H9 (cell line): ENCODE data around the gene ZNF845. TPM values are rescaled to one million over a fixed set of nuclear protein-coding genes. Genes with fewer than 3 reads are reported as not detected.

Experiments
- DNase-seq: peaks from one replicate; pipeline ENCODE4 v3.0.0-alpha.2; 2017
- H2AFZ ChIP-seq: one replicate; pipeline ENCODE4 v1.6.1; 2013; ENCODE audit warnings: mild to moderate bottlenecking, low read length, control low read depth, moderate library complexity
- H2AK5ac ChIP-seq: 2 replicates; pipeline ENCODE4 v1.6.1; 2013; ENCODE audit warnings: low read length, control low read depth, mixed read lengths; ENCODE audit not compliant: insufficient read length
- H2BK120ac ChIP-seq: one replicate; pipeline ENCODE4 v1.6.1; 2013; ENCODE audit warnings: low read depth, mild to moderate bottlenecking, low read length, control low read depth, inconsistent platforms; ENCODE audit not compliant: poor library complexity, severe bottlenecking
- H2BK12ac ChIP-seq: 2 replicates; pipeline ENCODE4 v1.6.1; 2013; ENCODE audit warnings: low read length, control low read depth, mixed read lengths, low read depth; ENCODE audit not compliant: insufficient read length
- H2BK15ac ChIP-seq: 2 replicates; pipeline ENCODE4 v1.6.1; 2013; ENCODE audit warnings: low read depth, low read length, control low read depth
- H2BK20ac ChIP-seq: one replicate; pipeline ENCODE4 v1.6.1; 2013; ENCODE audit warnings: low read depth, mild to moderate bottlenecking, low read length, control low read depth, inconsistent platforms; ENCODE audit not compliant: poor library complexity, severe bottlenecking
- H2BK5ac ChIP-seq: 2 replicates; pipeline ENCODE4 v1.6.1; 2013; ENCODE audit warnings: low read length, control low read depth, mixed read lengths; ENCODE audit not compliant: insufficient read length
- H3K14ac ChIP-seq: 2 replicates; pipeline ENCODE4 v1.6.1; 2013; ENCODE audit warnings: low read length, control low read depth; ENCODE audit not compliant: insufficient read depth
- H3K18ac ChIP-seq: 2 replicates; pipeline ENCODE4 v1.6.1; 2013; ENCODE audit warnings: low read depth, mild to moderate bottlenecking, mixed read lengths, low read length, control low read depth; ENCODE audit not compliant: insufficient read length
- H3K23ac ChIP-seq: 2 replicates; pipeline ENCODE4 v1.6.1; 2013; ENCODE audit warnings: low read length, control low read depth, mixed read lengths, low read depth; ENCODE audit not compliant: insufficient read length
- H3K23me2 ChIP-seq: 2 replicates; pipeline ENCODE4 v1.6.1; 2013; ENCODE audit warnings: low read depth, mild to moderate bottlenecking, mixed read lengths, low read length, control low read depth; ENCODE audit not compliant: insufficient read length, poor library complexity, severe bottlenecking
- H3K27ac ChIP-seq: 2 replicates; pipeline ENCODE4 v1.5.1; 2013; ENCODE audit warnings: low read length, control low read depth, mixed read lengths, low read depth; ENCODE audit not compliant: insufficient read length
- H3K27me3 ChIP-seq: 2 replicates; pipeline ENCODE4 v1.6.1; 2013; ENCODE audit warnings: low read length, control low read depth, inconsistent platforms; ENCODE audit not compliant: insufficient read depth
- H3K4ac ChIP-seq: 2 replicates; pipeline ENCODE4 v1.6.1; 2013; ENCODE audit warnings: low read depth, mild to moderate bottlenecking, control low read depth, inconsistent platforms, low read length, moderate library complexity
- H3K4me1 ChIP-seq: 2 replicates; pipeline ENCODE4 v1.6.1; 2013; ENCODE audit warnings: low read length, control low read depth, inconsistent platforms; ENCODE audit not compliant: insufficient read depth
- H3K4me2 ChIP-seq: 2 replicates; pipeline ENCODE4 v1.6.1; 2013; ENCODE audit warnings: low read length, control low read depth, mixed read lengths; ENCODE audit not compliant: insufficient read length, insufficient read depth
- H3K56ac ChIP-seq: 2 replicates; pipeline ENCODE4 v1.6.1; 2013; ENCODE audit warnings: low read depth, mild to moderate bottlenecking, mixed read lengths, low read length, control low read depth; ENCODE audit not compliant: insufficient read length
- H3K79me1 ChIP-seq: 2 replicates; pipeline ENCODE4 v1.6.1; 2013; ENCODE audit warnings: low read depth, mild to moderate bottlenecking, moderate library complexity, low read length, control low read depth, inconsistent platforms; ENCODE audit not compliant: insufficient read depth, poor library complexity, severe bottlenecking
- H3K79me2 ChIP-seq: 2 replicates; pipeline ENCODE4 v1.6.1; 2013; ENCODE audit warnings: low read length, control low read depth, inconsistent platforms; ENCODE audit not compliant: insufficient read depth
- H3K9ac ChIP-seq: 2 replicates; pipeline ENCODE4 v1.6.1; 2013; ENCODE audit warnings: low read length, control low read depth, mixed read lengths; ENCODE audit not compliant: insufficient read length; ENCODE audit errors: extremely low read depth
- H3K9me3 ChIP-seq: one replicate; pipeline ENCODE4 v1.6.1; 2013; ENCODE audit warnings: low read depth, low read length, inconsistent platforms; ENCODE audit not compliant: control insufficient read depth
- H3T11ph ChIP-seq: one replicate; pipeline ENCODE4 v1.6.1; 2013; ENCODE audit warnings: mild to moderate bottlenecking, low read length, control low read depth, inconsistent platforms
- H4K20me1 ChIP-seq: one replicate; pipeline ENCODE4 v1.6.1; 2013; ENCODE audit not compliant: control insufficient read depth, insufficient read length, insufficient read depth
- H4K5ac ChIP-seq: 2 replicates; pipeline ENCODE4 v1.6.1; 2013; ENCODE audit warnings: low read depth, mild to moderate bottlenecking, mixed read lengths, low read length, control low read depth; ENCODE audit not compliant: insufficient read length
- H4K8ac ChIP-seq: replicated peaks from 2 replicates; pipeline ENCODE4 v1.6.1; 2013; ENCODE audit warnings: low read length, control low read depth, mixed read lengths, low read depth; ENCODE audit not compliant: insufficient read length
- H4K91ac ChIP-seq: 2 replicates; pipeline ENCODE4 v1.6.1; 2013; ENCODE audit warnings: low read depth, mild to moderate bottlenecking, moderate library complexity, mixed read lengths, low read length, control low read depth; ENCODE audit not compliant: insufficient read length
- H3K27ac Mint-ChIP-seq, 3 experiments: 2 replicates in 2 of 3; 3 replicates in 1 of 3; pipeline ENCODE4 v1.8.0; 2020 to 2021; ENCODE audit warnings: mixed read lengths in 3 of 3, mild to moderate bottlenecking in 1 of 3, moderate library complexity in 1 of 3
- H3K27me3 Mint-ChIP-seq: 2 replicates; pipeline ENCODE4 v1.8.0; 2021; ENCODE audit warnings: low read depth, mild to moderate bottlenecking, moderate library complexity, mixed read lengths
- H3K36me3 Mint-ChIP-seq, 3 experiments: 2 replicates in 2 of 3; 3 replicates in 1 of 3; pipeline ENCODE4 v1.8.0; 2020 to 2021; ENCODE audit warnings: low read depth in 3 of 3, mixed read lengths in 3 of 3; ENCODE audit not compliant: insufficient read depth in 1 of 3
- H3K4me1 Mint-ChIP-seq, 2 experiments: 2 replicates each; pipeline ENCODE4 v1.8.0; 2020; ENCODE audit warnings: mixed read lengths in 2 of 2
- H3K4me3 Mint-ChIP-seq, 2 experiments: 2 replicates in 1 of 2; 3 replicates in 1 of 2; pipeline ENCODE4 v1.8.0; 2020 to 2021; ENCODE audit warnings: mild to moderate bottlenecking in 2 of 2, mixed read lengths in 2 of 2, moderate library complexity in 1 of 2
- H3K9me3 Mint-ChIP-seq, 2 experiments: 2 replicates in 1 of 2; 3 replicates in 1 of 2; pipeline ENCODE4 v1.8.0; 2020; ENCODE audit warnings: mild to moderate bottlenecking in 2 of 2, mixed read lengths in 2 of 2, moderate library complexity in 1 of 2
- WGBS: extraction: QIAGEN DNeasy Blood & Tissue Kit; methylation state at CpG from one replicate; pipeline ENCODE4 v1.1.7; 2013; ENCODE audit warnings: missing lambda C conversion rate, low lambda C conversion rate, mixed read lengths; ENCODE audit not compliant: insufficient read length; ENCODE audit errors: extremely low coverage; 5-methylcytosine and 5-hydroxymethylcytosine counted together
- total RNA-seq: library from RNA; stranded (reverse); gene quantifications from 2 replicates; pipeline ENCODE4 v1.2.1, GENCODE V29; 2021
- TF ChIP-seq, protein P1 (sequence below): fragments of 200-600 bp; sonication (generic); conservative IDR thresholded peaks from 3 replicates; pipeline ENCODE4 v1.8.0; 2021; ENCODE audit warnings: antibody characterized with exemption, mild to moderate bottlenecking

ZNF845 gene
- total RNA-seq, 1 experiment from 2014 or later = 17.4 TPM

DNA sequence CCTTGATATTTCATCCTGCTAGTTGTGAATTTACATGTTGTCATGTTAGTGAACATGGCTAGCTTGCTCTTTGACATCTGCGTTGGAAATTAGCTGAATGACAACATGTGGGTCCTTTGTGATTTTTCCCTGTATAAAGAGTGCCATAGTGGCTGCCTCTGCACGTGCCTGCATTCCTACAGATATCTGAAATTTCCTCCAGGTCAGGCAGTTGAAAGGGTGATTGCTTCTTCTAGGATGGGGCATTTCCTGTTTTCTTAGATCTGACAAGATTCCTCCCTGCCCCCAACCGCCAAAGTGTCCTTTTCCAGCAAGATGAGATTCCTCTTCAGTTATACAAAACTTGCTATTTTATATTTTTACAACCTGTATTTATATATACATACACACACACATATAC is 40.7 kb downstream of the ZNF845 start:
- Mint-ChIP-seq H3K9me3 (peaks cover 2 to 12% of the 10 kb centered on the region in 2 experiments; a peak in 4 of 5 replicates), H3K27ac (peak overlapping the region in 2 of 3 experiments; percentile 66 to 78; a peak in 5 of 7 replicates), H3K4me3 (peak overlapping the region in 1 of 2 experiments; percentile 64; a peak in 3 of 5 replicates), H3K4me1 (peaks cover 4 to 21% of the 10 kb centered on the region in 2 experiments; a peak in 3 of 4 replicates), H3K36me3 (peaks cover 64 to 75% (median 74%) of the 10 kb centered on the region in 3 experiments), H3K27me3 (no peaks in the 10 kb centered on the region)
- Histone ChIP-seq H3K27ac (peak overlapping the region; percentile 67), H3K9ac (no peak overlapping the region), H3T11ph (no peak overlapping the region), H2AK5ac (no peak overlapping the region), H3K4ac (no peak overlapping the region), H4K5ac (no peak overlapping the region), H2BK120ac (no peak overlapping the region), H3K18ac (no peak overlapping the region), H2BK12ac (no peak overlapping the region), H3K9me3 (no peaks in the 10 kb centered on the region), H3K23ac (no peak overlapping the region), H3K79me2 (peaks cover 1% of the 10 kb centered on the region; the same call in 1 of the 2 replicates), H2BK20ac (no peak overlapping the region), H4K20me1 (no peaks in the 10 kb centered on the region), H2AFZ (no peak overlapping the region), H3K14ac (no peak overlapping the region), H3K79me1 (peaks cover 2% of the 10 kb centered on the region), H3K4me1 (no peaks in the 10 kb centered on the region; the same call in 1 of the 2 replicates), H4K8ac (no peak overlapping the region), H4K91ac (no peak overlapping the region), H3K27me3 (no peaks in the 10 kb centered on the region), H2BK15ac (no peak overlapping the region), H3K23me2 (no peaks in the 10 kb centered on the region), H3K56ac (no peak overlapping the region), H3K4me2 (no peak overlapping the region), H2BK5ac (no peak overlapping the region)
- TF ChIP-seq, protein P1, sequence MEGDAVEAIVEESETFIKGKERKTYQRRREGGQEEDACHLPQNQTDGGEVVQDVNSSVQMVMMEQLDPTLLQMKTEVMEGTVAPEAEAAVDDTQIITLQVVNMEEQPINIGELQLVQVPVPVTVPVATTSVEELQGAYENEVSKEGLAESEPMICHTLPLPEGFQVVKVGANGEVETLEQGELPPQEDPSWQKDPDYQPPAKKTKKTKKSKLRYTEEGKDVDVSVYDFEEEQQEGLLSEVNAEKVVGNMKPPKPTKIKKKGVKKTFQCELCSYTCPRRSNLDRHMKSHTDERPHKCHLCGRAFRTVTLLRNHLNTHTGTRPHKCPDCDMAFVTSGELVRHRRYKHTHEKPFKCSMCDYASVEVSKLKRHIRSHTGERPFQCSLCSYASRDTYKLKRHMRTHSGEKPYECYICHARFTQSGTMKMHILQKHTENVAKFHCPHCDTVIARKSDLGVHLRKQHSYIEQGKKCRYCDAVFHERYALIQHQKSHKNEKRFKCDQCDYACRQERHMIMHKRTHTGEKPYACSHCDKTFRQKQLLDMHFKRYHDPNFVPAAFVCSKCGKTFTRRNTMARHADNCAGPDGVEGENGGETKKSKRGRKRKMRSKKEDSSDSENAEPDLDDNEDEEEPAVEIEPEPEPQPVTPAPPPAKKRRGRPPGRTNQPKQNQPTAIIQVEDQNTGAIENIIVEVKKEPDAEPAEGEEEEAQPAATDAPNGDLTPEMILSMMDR = no peak
- WGBS = no CpG with 5 or more reads among the region's 3 CpGs
- DNase-seq = no peak
